GM06990 (cell line): ENCODE results near the gene HNRNPM.

Source experiments
- DNase-seq: peaks from one replicate; pipeline ENCODE4 v3.0.0-alpha.2; 2011; ENCODE audit not compliant: insufficient read length; ENCODE audit errors: extremely low read depth
- H3K27me3 ChIP-seq: replicated peaks from 2 replicates; pipeline ENCODE4 v1.6.0; 2011; ENCODE audit warnings: low read length; ENCODE audit not compliant: control insufficient read depth, insufficient read depth
- H3K36me3 ChIP-seq: 2 replicates; pipeline ENCODE4 v1.5.1; 2011; ENCODE audit warnings: low read length; ENCODE audit not compliant: control insufficient read depth, insufficient read depth
- H3K4me3 ChIP-seq: replicated peaks from 2 replicates; pipeline ENCODE4 v1.5.1; 2011; ENCODE audit warnings: low read depth, mild to moderate bottlenecking, control low read depth, low read length
- CTCF ChIP-seq: IDR thresholded peaks from 2 replicates; pipeline ENCODE4 v1.5.1; 2011; ENCODE audit warnings: low read length, control low read depth, mild to moderate bottlenecking, inconsistent platforms; ENCODE audit not compliant: insufficient read depth, poor library complexity, severe bottlenecking

HNRNPM gene

GRCh38 chr19:8481201-8481600 is 36.4 kb downstream of the HNRNPM start:
- H3K27me3 ChIP-seq: no peaks in the 10 kb centered on the region
- H3K36me3 ChIP-seq: peaks cover 57% of the 10 kb centered on the region
- no peak for DNase-seq
- no peak overlapping the region for H3K4me3 ChIP-seq
- no peak for TF ChIP-seq CTCF

- DNase-seq: no peak
- no peaks in the 10 kb centered on the region for H3K27me3 ChIP-seq
- no peak for TF ChIP-seq CTCF
- H3K4me3 ChIP-seq: no peak overlapping the region
- H3K36me3 ChIP-seq: peaks cover 58% of the 10 kb centered on the region
Measured at GRCh38 chr19:8481616-8482015, 36.8 kb downstream of the HNRNPM start.

- H3K36me3 ChIP-seq: peaks cover 64% of the 10 kb centered on the region
- no peak overlapping the region for H3K4me3 ChIP-seq
- DNase-seq: no peak
- TF ChIP-seq CTCF: no peak
- no peaks in the 10 kb centered on the region for H3K27me3 ChIP-seq
Measured at GRCh38 chr19:8482696-8483095, 37.9 kb downstream of the HNRNPM start.

GRCh38 chr19:8483165-8483564 is 38.4 kb downstream of the HNRNPM start:
- Histone ChIP-seq H3K36me3 (peaks cover 65% of the 10 kb centered on the region), H3K27me3 (no peaks in the 10 kb centered on the region), H3K4me3 (no peak overlapping the region)
- DNase-seq: no peak
- TF ChIP-seq CTCF: no peak

- Histone ChIP-seq H3K4me3 (no peak overlapping the region), H3K36me3 (peaks cover 59% of the 10 kb centered on the region), H3K27me3 (no peaks in the 10 kb centered on the region)
- no peak for TF ChIP-seq CTCF
- no peak for DNase-seq
Measured at GRCh38 chr19:8484331-8484894, 39.6 kb downstream of the HNRNPM start.

GRCh38 chr19:8485561-8486371 is 41.0 kb downstream of the HNRNPM start:
- H3K27me3 ChIP-seq: no peaks in the 10 kb centered on the region
- no peak for TF ChIP-seq CTCF
- H3K36me3 ChIP-seq: peaks cover 59% of the 10 kb centered on the region
- DNase-seq: no peak
- H3K4me3 ChIP-seq: no peak overlapping the region
